ENCODE data around the gene NHERF1. TPM values are rescaled to one million over a fixed set of nuclear protein-coding genes. Genes with fewer than 3 reads are reported as not detected.

NHERF1 gene
- total and polyA plus RNA-seq, 2 of the 13 experiments (the other 11 are each of a cell fraction or from before 2014, with no cell fraction given): 169 to 269 TPM

DNA sequence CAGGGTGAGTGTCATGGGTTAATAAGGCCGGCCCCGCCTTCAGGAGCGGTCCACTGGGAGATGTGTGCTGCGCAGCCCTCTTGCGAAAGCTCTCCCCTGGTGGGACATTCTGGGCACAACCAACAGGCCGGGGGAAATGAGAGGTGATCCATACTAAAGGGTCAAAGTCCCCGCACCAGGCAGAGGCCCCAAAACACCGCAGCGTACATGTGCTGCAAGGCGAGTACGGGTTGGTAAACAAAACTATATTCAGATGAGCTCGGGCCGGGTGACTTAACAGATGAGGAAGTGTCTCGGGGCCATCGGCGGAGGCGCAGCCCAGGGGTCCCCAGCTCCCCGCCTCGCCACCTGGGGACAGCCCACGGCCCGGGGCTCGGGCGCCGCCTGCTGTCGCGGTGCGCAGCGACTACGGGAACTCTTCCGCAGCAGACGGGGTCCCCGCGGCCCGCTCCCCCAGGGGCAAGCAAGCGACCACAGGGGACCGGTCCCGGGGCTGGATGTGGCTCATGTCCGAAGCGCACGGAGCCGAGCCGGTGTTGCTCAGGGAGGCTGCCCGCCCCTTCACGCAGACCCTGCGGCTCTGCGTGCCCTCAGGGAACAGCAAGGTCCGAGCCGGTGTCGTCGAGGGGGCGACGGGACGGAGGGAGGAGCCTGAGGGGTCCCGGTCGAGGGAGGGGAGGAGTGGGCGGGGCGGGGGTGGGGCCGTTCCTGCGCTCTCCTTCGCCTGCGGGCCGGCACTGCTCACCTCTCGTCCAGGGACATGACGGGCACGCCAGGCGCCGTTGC is 11.7 kb upstream of the NHERF1 start, which contains the start of gene RAB37 (continued):
- peak; percentile 35; the same call in 1 of the 2 replicates for TF ChIP-seq KLF12 (CRISPR knock-in tag; IDR thresholded peaks at IDR 0.05; ENCODE audit: borderline replicate concordance)
- TF ChIP-seq CCDC6 (CRISPR knock-in tag; IDR thresholded peaks at IDR 0.05): peak; percentile 92
- TF ChIP-seq, protein P1, sequence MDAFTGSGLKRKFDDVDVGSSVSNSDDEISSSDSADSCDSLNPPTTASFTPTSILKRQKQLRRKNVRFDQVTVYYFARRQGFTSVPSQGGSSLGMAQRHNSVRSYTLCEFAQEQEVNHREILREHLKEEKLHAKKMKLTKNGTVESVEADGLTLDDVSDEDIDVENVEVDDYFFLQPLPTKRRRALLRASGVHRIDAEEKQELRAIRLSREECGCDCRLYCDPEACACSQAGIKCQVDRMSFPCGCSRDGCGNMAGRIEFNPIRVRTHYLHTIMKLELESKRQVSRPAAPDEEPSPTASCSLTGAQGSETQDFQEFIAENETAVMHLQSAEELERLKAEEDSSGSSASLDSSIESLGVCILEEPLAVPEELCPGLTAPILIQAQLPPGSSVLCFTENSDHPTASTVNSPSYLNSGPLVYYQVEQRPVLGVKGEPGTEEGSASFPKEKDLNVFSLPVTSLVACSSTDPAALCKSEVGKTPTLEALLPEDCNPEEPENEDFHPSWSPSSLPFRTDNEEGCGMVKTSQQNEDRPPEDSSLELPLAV (CRISPR knock-in tag; conservative IDR thresholded peaks at IDR 0.05; ENCODE audit: low read depth): no peak
- no peak for TF ChIP-seq ZNF619 (CRISPR knock-in tag; IDR thresholded peaks at IDR 0.05)
- TF ChIP-seq ZBTB1 (CRISPR knock-in tag; IDR thresholded peaks at IDR 0.05; ENCODE audit: borderline replicate concordance): no peak
- TF ChIP-seq, protein P2, sequence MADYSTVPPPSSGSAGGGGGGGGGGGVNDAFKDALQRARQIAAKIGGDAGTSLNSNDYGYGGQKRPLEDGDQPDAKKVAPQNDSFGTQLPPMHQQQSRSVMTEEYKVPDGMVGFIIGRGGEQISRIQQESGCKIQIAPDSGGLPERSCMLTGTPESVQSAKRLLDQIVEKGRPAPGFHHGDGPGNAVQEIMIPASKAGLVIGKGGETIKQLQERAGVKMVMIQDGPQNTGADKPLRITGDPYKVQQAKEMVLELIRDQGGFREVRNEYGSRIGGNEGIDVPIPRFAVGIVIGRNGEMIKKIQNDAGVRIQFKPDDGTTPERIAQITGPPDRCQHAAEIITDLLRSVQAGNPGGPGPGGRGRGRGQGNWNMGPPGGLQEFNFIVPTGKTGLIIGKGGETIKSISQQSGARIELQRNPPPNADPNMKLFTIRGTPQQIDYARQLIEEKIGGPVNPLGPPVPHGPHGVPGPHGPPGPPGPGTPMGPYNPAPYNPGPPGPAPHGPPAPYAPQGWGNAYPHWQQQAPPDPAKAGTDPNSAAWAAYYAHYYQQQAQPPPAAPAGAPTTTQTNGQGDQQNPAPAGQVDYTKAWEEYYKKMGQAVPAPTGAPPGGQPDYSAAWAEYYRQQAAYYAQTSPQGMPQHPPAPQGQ (CRISPR knock-in tag; IDR thresholded peaks at IDR 0.05; ENCODE audit: borderline replicate concordance): no peak
- TF ChIP-seq ZMAT3 (CRISPR knock-in tag; conservative IDR thresholded peaks at IDR 0.05): peak; percentile 92
- TF ChIP-seq ZNF510 (CRISPR knock-in tag; IDR thresholded peaks at IDR 0.05; ENCODE audit: low read depth): peak; percentile 29; the same call in 1 of the 2 replicates
- TF ChIP-seq ZNF143 (CRISPR knock-in tag; IDR thresholded peaks at IDR 0.05): peak; percentile 61; the same call in 1 of the 2 replicates
- peak; percentile 90; the same call in 1 of the 2 replicates for TF ChIP-seq MEIS1 (CRISPR knock-in tag; IDR thresholded peaks at IDR 0.05; ENCODE audit: borderline replicate concordance)
- TF ChIP-seq, protein P3, sequence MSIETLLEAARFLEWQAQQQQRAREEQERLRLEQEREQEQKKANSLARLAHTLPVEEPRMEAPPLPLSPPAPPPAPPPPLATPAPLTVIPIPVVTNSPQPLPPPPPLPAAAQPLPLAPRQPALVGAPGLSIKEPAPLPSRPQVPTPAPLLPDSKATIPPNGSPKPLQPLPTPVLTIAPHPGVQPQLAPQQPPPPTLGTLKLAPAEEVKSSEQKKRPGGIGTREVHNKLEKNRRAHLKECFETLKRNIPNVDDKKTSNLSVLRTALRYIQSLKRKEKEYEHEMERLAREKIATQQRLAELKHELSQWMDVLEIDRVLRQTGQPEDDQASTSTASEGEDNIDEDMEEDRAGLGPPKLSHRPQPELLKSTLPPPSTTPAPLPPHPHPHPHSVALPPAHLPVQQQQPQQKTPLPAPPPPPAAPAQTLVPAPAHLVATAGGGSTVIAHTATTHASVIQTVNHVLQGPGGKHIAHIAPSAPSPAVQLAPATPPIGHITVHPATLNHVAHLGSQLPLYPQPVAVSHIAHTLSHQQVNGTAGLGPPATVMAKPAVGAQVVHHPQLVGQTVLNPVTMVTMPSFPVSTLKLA (IDR thresholded peaks at IDR 0.05): peak; percentile 88
- no peak for TF ChIP-seq ZNF773 (CRISPR knock-in tag; IDR thresholded peaks at IDR 0.05; ENCODE audit: borderline replicate concordance)
- TF ChIP-seq, protein P4, sequence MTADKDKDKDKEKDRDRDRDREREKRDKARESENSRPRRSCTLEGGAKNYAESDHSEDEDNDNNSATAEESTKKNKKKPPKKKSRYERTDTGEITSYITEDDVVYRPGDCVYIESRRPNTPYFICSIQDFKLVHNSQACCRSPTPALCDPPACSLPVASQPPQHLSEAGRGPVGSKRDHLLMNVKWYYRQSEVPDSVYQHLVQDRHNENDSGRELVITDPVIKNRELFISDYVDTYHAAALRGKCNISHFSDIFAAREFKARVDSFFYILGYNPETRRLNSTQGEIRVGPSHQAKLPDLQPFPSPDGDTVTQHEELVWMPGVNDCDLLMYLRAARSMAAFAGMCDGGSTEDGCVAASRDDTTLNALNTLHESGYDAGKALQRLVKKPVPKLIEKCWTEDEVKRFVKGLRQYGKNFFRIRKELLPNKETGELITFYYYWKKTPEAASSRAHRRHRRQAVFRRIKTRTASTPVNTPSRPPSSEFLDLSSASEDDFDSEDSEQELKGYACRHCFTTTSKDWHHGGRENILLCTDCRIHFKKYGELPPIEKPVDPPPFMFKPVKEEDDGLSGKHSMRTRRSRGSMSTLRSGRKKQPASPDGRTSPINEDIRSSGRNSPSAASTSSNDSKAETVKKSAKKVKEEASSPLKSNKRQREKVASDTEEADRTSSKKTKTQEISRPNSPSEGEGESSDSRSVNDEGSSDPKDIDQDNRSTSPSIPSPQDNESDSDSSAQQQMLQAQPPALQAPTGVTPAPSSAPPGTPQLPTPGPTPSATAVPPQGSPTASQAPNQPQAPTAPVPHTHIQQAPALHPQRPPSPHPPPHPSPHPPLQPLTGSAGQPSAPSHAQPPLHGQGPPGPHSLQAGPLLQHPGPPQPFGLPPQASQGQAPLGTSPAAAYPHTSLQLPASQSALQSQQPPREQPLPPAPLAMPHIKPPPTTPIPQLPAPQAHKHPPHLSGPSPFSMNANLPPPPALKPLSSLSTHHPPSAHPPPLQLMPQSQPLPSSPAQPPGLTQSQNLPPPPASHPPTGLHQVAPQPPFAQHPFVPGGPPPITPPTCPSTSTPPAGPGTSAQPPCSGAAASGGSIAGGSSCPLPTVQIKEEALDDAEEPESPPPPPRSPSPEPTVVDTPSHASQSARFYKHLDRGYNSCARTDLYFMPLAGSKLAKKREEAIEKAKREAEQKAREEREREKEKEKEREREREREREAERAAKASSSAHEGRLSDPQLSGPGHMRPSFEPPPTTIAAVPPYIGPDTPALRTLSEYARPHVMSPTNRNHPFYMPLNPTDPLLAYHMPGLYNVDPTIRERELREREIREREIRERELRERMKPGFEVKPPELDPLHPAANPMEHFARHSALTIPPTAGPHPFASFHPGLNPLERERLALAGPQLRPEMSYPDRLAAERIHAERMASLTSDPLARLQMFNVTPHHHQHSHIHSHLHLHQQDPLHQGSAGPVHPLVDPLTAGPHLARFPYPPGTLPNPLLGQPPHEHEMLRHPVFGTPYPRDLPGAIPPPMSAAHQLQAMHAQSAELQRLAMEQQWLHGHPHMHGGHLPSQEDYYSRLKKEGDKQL (CRISPR knock-in tag; IDR thresholded peaks at IDR 0.05; ENCODE audit: low read depth): peak; percentile 55; the same call in 1 of the 2 replicates
- peak; percentile 83; the same call in 1 of the 2 replicates for TF ChIP-seq ZNF788 (CRISPR knock-in tag; IDR thresholded peaks at IDR 0.05; ENCODE audit: borderline replicate concordance)
